GM12878 (cell line): Measurements from ENCODE around the gene TRABD. TPM values are rescaled to one million over a fixed set of nuclear protein-coding genes. Genes with fewer than 3 reads are reported as not detected.

Source experiments
- ATAC-seq: fragments of 200-7000 bp; cut with Tn5 transposase; 3 replicates; pipeline ENCODE4 v1.9.1; 2020; ENCODE audit warnings: mild to moderate bottlenecking, moderate library complexity
- BruUV-seq: library from RNA; stranded (reverse); fragments of 400-500 nt; replicated peaks from 2 replicates; lab custom pipeline; 2021; lab: Mats Ljungman, UMichigan
- CTCF ChIA-PET: fragments of 300-600 bp; sonication (Branson Sonifier 250); formaldehyde crosslinking; extraction: SDS; loops from one replicate; lab custom pipeline; 2021; ENCODE audit warnings: inconsistent platforms; lab: Yijun Ruan, JAX
- POLR2A ChIA-PET: fragments of 350-600 bp; formaldehyde crosslinking; extraction: SDS; loops from one replicate; lab custom pipeline; 2021; ENCODE audit warnings: inconsistent platforms; lab: Charles Lee
- RAD21 ChIA-PET: fragments of 300-600 bp; sonication (Branson Sonifier 250); formaldehyde crosslinking; loops from one replicate; lab custom pipeline; 2023; ENCODE audit warnings: antibody characterized with exemption; ENCODE audit not compliant: unreplicated experiment; lab: Charles Lee
- SMC1A ChIA-PET: fragments of 300-600 bp; sonication (Branson Sonifier 250); formaldehyde crosslinking; loops from one replicate; lab custom pipeline; 2023; ENCODE audit not compliant: unreplicated experiment, uncharacterized antibody; lab: Charles Lee
- DNase-seq: peaks from one replicate; pipeline ENCODE4 v3.0.0-alpha.2; 2011; ENCODE audit warnings: low read depth, low spot score
- FAIRE-seq: peaks from 3 replicates; lab custom pipeline; 2011; peaks lifted over from hg19 to GRCh38; lab: Jason Lieb, UNC
- H2AFZ ChIP-seq: 2 replicates; pipeline ENCODE4 v1.6.0; 2011; ENCODE audit warnings: low read depth, low read length, control low read depth; ENCODE audit not compliant: control insufficient read depth
- H3K27ac ChIP-seq: 2 replicates; pipeline ENCODE4 v1.5.1; 2011; ENCODE audit warnings: control low read depth; ENCODE audit not compliant: control insufficient read depth, insufficient read depth
- H3K27me3 ChIP-seq, 2 experiments: replicated peaks in 1 of 2; 2 replicates each; pipeline versions ENCODE4 v1.6.0 to v1.6.1; 2011; ENCODE audit warnings: low read length in 1 of 2; ENCODE audit not compliant: control insufficient read depth in 2 of 2, insufficient read depth in 2 of 2
- H3K36me3 ChIP-seq, 2 experiments: 2 replicates each; pipeline ENCODE4 v1.5.1; 2011; ENCODE audit warnings: low read length in 1 of 2; ENCODE audit not compliant: control insufficient read depth in 2 of 2, insufficient read depth in 2 of 2
- H3K4me1 ChIP-seq: 2 replicates; pipeline ENCODE4 v1.6.1; 2011; ENCODE audit warnings: mild to moderate bottlenecking, low read length, moderate library complexity, mixed read lengths; ENCODE audit not compliant: control insufficient read depth, insufficient read depth
- H3K4me2 ChIP-seq: 2 replicates; pipeline ENCODE4 v1.6.0; 2011; ENCODE audit warnings: control low read depth; ENCODE audit not compliant: control insufficient read depth, insufficient read depth
- H3K4me3 ChIP-seq: fragments of 200-600 bp; sonication (generic); 2 replicates; pipeline ENCODE4 v1.5.1; 2016
- H3K79me2 ChIP-seq: 2 replicates; pipeline ENCODE4 v1.6.0; 2011; ENCODE audit warnings: low read length; ENCODE audit not compliant: control insufficient read depth, insufficient read depth
- H3K9ac ChIP-seq: 2 replicates; pipeline ENCODE4 v1.8.0; 2011; ENCODE audit warnings: low read length, control low read depth, mixed read lengths; ENCODE audit not compliant: control insufficient read depth, insufficient read depth
- H3K9me3 ChIP-seq: replicated peaks from 3 replicates; pipeline ENCODE4 v1.5.1; 2011; ENCODE audit warnings: mild to moderate bottlenecking, low read length; ENCODE audit not compliant: control insufficient read depth, insufficient read depth
- H4K20me1 ChIP-seq: 2 replicates; pipeline ENCODE4 v1.6.0; 2011; ENCODE audit not compliant: control insufficient read depth, insufficient read depth
- CUX1 ChIP-seq: IDR thresholded peaks from 2 replicates; pipeline ENCODE4 v1.6.1; 2012; ENCODE audit warnings: improper control_type of control experiment, low read depth, low read length; ENCODE audit not compliant: insufficient replicate concordance
- GATAD2B ChIP-seq: fragments of 450-650 bp; conservative IDR thresholded peaks from 2 replicates; pipeline ENCODE4 v1.6.1; 2017; ENCODE audit warnings: low read depth, mild to moderate bottlenecking, moderate library complexity
- IKZF2 ChIP-seq, 2 experiments: fragments of 450-650 bp; IDR thresholded peaks; 2 replicates each; pipeline ENCODE4 v1.6.1; 2017; ENCODE audit warnings: mild to moderate bottlenecking in 2 of 2, moderate library complexity in 2 of 2
- WGBS: methylation state at CpG from one replicate; pipeline ENCODE4 v1.1.6; 2016; ENCODE audit warnings: low lambda C conversion rate; ENCODE audit not compliant: insufficient replicate concordance, insufficient coverage; ENCODE audit errors: missing lambda C conversion rate; 5-methylcytosine and 5-hydroxymethylcytosine counted together
- in situ Hi-C: fragments of 300-500 bp; cut with MboI; formaldehyde crosslinking; loops from 9 replicates; pipeline ENCODE4 v1.14.3; 2018; ENCODE audit warnings: mixed read lengths
- intact Hi-C: fragments of 100-400 bp; cut with micrococcal nuclease; formaldehyde crosslinking; loops from one replicate; pipeline ENCODE4 v1.14.2; 2022; ENCODE audit not compliant: unreplicated experiment
- polyA plus RNA-seq, 11 experiments: library from polyadenylated mRNA; depleted of rRNA in 4 of 11; unstranded in 6 of 11; stranded (reverse) in 5 of 11; fragments of >200 nt; fragmentation: Nextera tagmentation in 4 of 11; fragmentation: Illumina TruSeq in 1 of 11; extraction: Ambion mirVana in 4 of 11; extraction: Trizol in 1 of 11; gene quantifications; 1 replicate in 1 of 11; 2 replicates in 10 of 11; pipeline versions ENCODE4 v1.2.1 to v1.2.3, GENCODE V29; 2011 to 2016; ENCODE audit warnings: inconsistent platforms in 2 of 11, missing spikeins in 2 of 11, low read depth in 1 of 11
- total RNA-seq, 4 experiments: library from RNA; depleted of rRNA in 3 of 4; stranded (reverse); fragments of >200 nt in 3 of 4; fragmentation: Illumina TruSeq in 1 of 4; extraction: Trizol in 1 of 4; gene quantifications; 2 replicates each; pipeline versions ENCODE4 v1.2.1 to v1.2.3, GENCODE V29; 2013 to 2021

TRABD gene
- total and polyA plus RNA-seq, 10 of the 15 experiments (the other 5 are each of a cell fraction or from before 2014, with no cell fraction given) = 0.43 to 116 (median 58.1) TPM

- H3K27ac ChIP-seq = peak overlapping the region; percentile 61
- 78% methylated on average over 37 of the region's 44 CpGs for WGBS
- BruUV-seq = no TSS peak
These were observed 8.5 kb downstream of the TRABD start for GRCh38 chr22:50194037-50194805.

More at GRCh38 chr22:50194037-50194805, 8.5 kb downstream of the TRABD start:
- intact Hi-C loops (loop anchor here (10.0 kb wide), 1 partner anchor 259 kb away; no protein-coding TSS in a partner anchor), in situ Hi-C loops (no loop called here)
- ChIA-PET CTCF (no interaction called here), RAD21 (interaction anchor here (0.6 kb wide), 1 partner anchor 364 kb away, joined by 3 read pairs; no protein-coding TSS in a partner anchor), SMC1A (no interaction called here), POLR2A (interaction anchor here (0.9 kb wide), 1 partner anchor 111 kb away, joined by 3 read pairs; no protein-coding TSS in a partner anchor)
- no peaks in the 10 kb centered on the region for H3K9me3 ChIP-seq
- H3K36me3 ChIP-seq = peaks cover 0 to 43% of the 10 kb centered on the region in 2 experiments; a peak in 3 of 4 replicates
- no peak for ATAC-seq
- 0 out of 2 replicates have a peak, but pooled peaks have one; percentile 8 for TF ChIP-seq GATAD2B
- no peak for TF ChIP-seq IKZF2 (IDR thresholded peaks at IDR 0.05)
- TF ChIP-seq CUX1 = no peak
- no peaks in the 10 kb centered on the region for H4K20me1 ChIP-seq
- H3K4me3 ChIP-seq = no peak overlapping the region
- H3K79me2 ChIP-seq = peaks cover 43% of the 10 kb centered on the region
- H3K9ac ChIP-seq = no peak overlapping the region
- FAIRE-seq = no peak
- peaks cover 52% of the 10 kb centered on the region for H3K4me1 ChIP-seq
- peak overlapping the region; percentile 32 for H3K4me2 ChIP-seq
- DNase-seq = no peak
- no peak overlapping the region for H2AFZ ChIP-seq
- H3K27me3 ChIP-seq = no peaks in the 10 kb centered on the region
